ENCODE results near the gene PIP5K1B. TPM values are rescaled to one million over a fixed set of nuclear protein-coding genes. Genes with fewer than 3 reads are reported as not detected.

PIP5K1B gene
- total and polyA plus RNA-seq, 2 of the 13 experiments (the other 11 are each of a cell fraction or from before 2014, with no cell fraction given), result 15.8 to 17.5 TPM

GRCh38 chr9:68973619-68974018 is 268.6 kb downstream of the PIP5K1B start (continued):
- TF ChIP-seq KDM5A (IDR thresholded peaks at IDR 0.05; ENCODE audit: borderline replicate concordance, low read length) (no peak), ZNF772 (CRISPR knock-in tag; IDR thresholded peaks at IDR 0.05) (no peak), CREM (IDR thresholded peaks at IDR 0.05) (no peak), CREM (CRISPR knock-in tag; IDR thresholded peaks at IDR 0.05) (no peak), ZFP41 (CRISPR knock-in tag; IDR thresholded peaks at IDR 0.05; ENCODE audit: borderline replicate concordance) (no peak), RORA (CRISPR knock-in tag; IDR thresholded peaks at IDR 0.05) (no peak), ZBTB37 (CRISPR knock-in tag; IDR thresholded peaks at IDR 0.05) (no peak), RXRA (CRISPR knock-in tag; IDR thresholded peaks at IDR 0.05) (peak; percentile 41; the same call in 1 of the 2 replicates), PPARG (CRISPR knock-in tag; conservative IDR thresholded peaks at IDR 0.05) (peak; percentile 17; the same call in 1 of the 2 replicates), RARA (CRISPR knock-in tag; IDR thresholded peaks at IDR 0.05) (no peak), KMT2B (CRISPR knock-in tag; IDR thresholded peaks at IDR 0.05) (no peak), CENPX (CRISPR knock-in tag; IDR thresholded peaks at IDR 0.05) (no peak), RXRB (CRISPR knock-in tag; IDR thresholded peaks at IDR 0.05; ENCODE audit: borderline replicate concordance) (0 out of 2 replicates have a peak, but pooled peaks have one; percentile 32), IKZF1 (IDR thresholded peaks at IDR 0.05) (no peak), ZNF263 (CRISPR knock-in tag; IDR thresholded peaks at IDR 0.05) (0 out of 2 replicates have a peak, but pooled peaks have one; percentile 18), ZBED4 (CRISPR knock-in tag; IDR thresholded peaks at IDR 0.05; ENCODE audit: borderline replicate concordance) (no peak), FOXK2 (IDR thresholded peaks at IDR 0.05) (no peak), ZNF570 (CRISPR knock-in tag; IDR thresholded peaks at IDR 0.05; ENCODE audit: borderline replicate concordance) (no peak), SAP130 (CRISPR knock-in tag; IDR thresholded peaks at IDR 0.05; ENCODE audit: low read depth) (no peak), SP2 (CRISPR knock-in tag; IDR thresholded peaks at IDR 0.05) (no peak), ERF (CRISPR knock-in tag; IDR thresholded peaks at IDR 0.05) (no peak), ZNF337 (CRISPR knock-in tag; IDR thresholded peaks at IDR 0.05; ENCODE audit: borderline replicate concordance, low read depth) (no peak), ZNF572 (CRISPR knock-in tag; IDR thresholded peaks at IDR 0.05) (no peak), PAF1 (CRISPR knock-in tag; IDR thresholded peaks at IDR 0.05) (no peak), DNMT1 (CRISPR knock-in tag; IDR thresholded peaks at IDR 0.05) (no peak), ZSCAN29 (CRISPR knock-in tag; conservative IDR thresholded peaks at IDR 0.05) (no peak), ARNTL (CRISPR knock-in tag; IDR thresholded peaks at IDR 0.05) (no peak)
